Thymus (tissue), 11 donors: ENCODE results near the gene WDR7. TPM values are rescaled to one million over a fixed set of nuclear protein-coding genes. Genes with fewer than 3 reads are reported as not detected.

Experiments used
- DNase-seq, 9 donors: peaks; one replicate each; pipeline ENCODE4 v3.0.0-alpha.2; 2013; ENCODE audit warnings: low spot score in 9 of 9, low read depth in 6 of 9, missing footprints in 1 of 9
- H3K27ac ChIP-seq, 2 donors: one replicate each; pipeline ENCODE4 v1.5.1; 2013; ENCODE audit warnings: control low read depth in 1 of 2, low read depth in 1 of 2, low read length in 1 of 2, mild to moderate bottlenecking in 1 of 2, moderate library complexity in 1 of 2
- H3K27me3 ChIP-seq, 2 donors: one replicate each; pipeline ENCODE4 v1.5.1; 2013; ENCODE audit warnings: low read length in 1 of 2; ENCODE audit not compliant: control insufficient read depth in 2 of 2, insufficient read depth in 1 of 2
- H3K36me3 ChIP-seq, 2 donors: one replicate each; pipeline ENCODE4 v1.5.1; 2013; ENCODE audit warnings: low read length in 1 of 2, mild to moderate bottlenecking in 1 of 2, moderate library complexity in 1 of 2; ENCODE audit not compliant: control insufficient read depth in 2 of 2, insufficient read depth in 2 of 2
- H3K4me1 ChIP-seq, 2 donors: one replicate each; pipeline ENCODE4 v1.5.1; 2013; ENCODE audit warnings: low read length in 2 of 2; ENCODE audit not compliant: control insufficient read depth in 2 of 2, insufficient read depth in 2 of 2
- H3K4me3 ChIP-seq, 2 donors: one replicate each; pipeline ENCODE4 v1.5.1; 2013; ENCODE audit warnings: low read length in 2 of 2, control low read depth in 1 of 2, mild to moderate bottlenecking in 1 of 2
- H3K9me3 ChIP-seq, 2 donors: one replicate each; pipeline ENCODE4 v1.5.1; 2013; ENCODE audit warnings: low read length in 1 of 2, mild to moderate bottlenecking in 1 of 2; ENCODE audit not compliant: control insufficient read depth in 2 of 2, insufficient read depth in 1 of 2
- WGBS: extraction: QIAGEN DNeasy Blood & Tissue Kit; methylation state at CpG from one replicate; pipeline ENCODE4 v1.1.7; 2013; 5-methylcytosine and 5-hydroxymethylcytosine counted together
- polyA plus RNA-seq: library from polyadenylated mRNA; stranded (reverse); fragments of 200-250 nt; gene quantifications from one replicate; pipeline ENCODE4 v1.2.3, GENCODE V29; 2013
- total RNA-seq: library from RNA; stranded (reverse); fragments of 120-200 nt; gene quantifications from one replicate; pipeline ENCODE4 v1.2.4, GENCODE V29; 2013
- donor health status: healthy.

The WDR7 gene
- total and polyA plus RNA-seq, 2 donors: 9.0 to 20.5 TPM

DNA sequence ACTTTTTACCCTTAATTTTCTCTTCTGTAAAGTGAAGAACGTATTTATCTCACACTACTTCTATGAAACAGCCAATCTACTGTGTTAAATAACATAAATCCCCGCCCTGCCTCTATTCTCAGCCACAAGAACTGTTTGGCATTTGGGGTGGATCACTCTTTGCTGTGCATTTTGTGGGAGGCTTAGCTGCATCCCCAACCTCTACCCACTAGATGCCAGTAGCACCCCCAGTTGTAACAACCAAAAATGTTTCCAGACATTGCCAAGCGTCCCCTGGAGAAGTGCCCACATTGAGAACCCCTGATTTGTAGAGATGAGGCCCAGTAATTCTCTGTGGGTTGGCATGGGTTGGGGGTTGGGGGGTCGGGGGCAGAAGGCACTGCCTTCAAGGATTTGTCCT lies 401.0 kb downstream of the WDR7 start:
- no peaks in the 10 kb centered on the region for H3K36me3 ChIP-seq
- no peak overlapping the region for H3K27ac ChIP-seq
- no peak for DNase-seq
- H3K4me1 ChIP-seq: peaks cover 0 to 2% of the 10 kb centered on the region in 2 donors
- WGBS: 85% methylated on average over 4 of the region's 4 CpGs
- no peaks in the 10 kb centered on the region for H3K9me3 ChIP-seq
- H3K4me3 ChIP-seq: no peak overlapping the region
- H3K27me3 ChIP-seq: no peaks in the 10 kb centered on the region

DNA sequence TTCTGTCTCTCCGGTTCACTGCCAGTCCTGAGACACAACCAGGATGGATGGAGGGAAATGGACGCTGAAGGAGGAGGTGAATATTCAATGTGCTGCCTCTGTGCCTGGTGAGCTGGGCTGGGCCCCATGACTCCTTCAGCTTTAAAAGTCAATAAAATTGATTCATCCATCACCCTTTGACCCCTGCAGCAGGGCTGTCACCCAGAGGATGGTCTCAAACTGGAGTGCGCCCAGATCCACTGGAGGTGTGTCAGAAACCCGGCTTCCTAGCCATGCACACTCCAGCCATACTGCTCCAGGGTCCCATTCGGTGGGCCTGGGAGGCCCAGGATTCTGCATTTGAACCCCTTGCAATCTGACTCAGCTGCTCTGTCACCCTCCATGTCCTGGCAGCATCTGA lies 401.6 kb downstream of the WDR7 start:
- H3K27ac ChIP-seq: no peak overlapping the region
- no peaks in the 10 kb centered on the region for H3K9me3 ChIP-seq
- no peak overlapping the region for H3K4me3 ChIP-seq
- 97% methylated on average over 5 of the region's 5 CpGs for WGBS
- no peak for DNase-seq
- peaks cover 0 to 2% of the 10 kb centered on the region in 2 donors for H3K4me1 ChIP-seq
- no peaks in the 10 kb centered on the region for H3K27me3 ChIP-seq
- H3K36me3 ChIP-seq: no peaks in the 10 kb centered on the region

DNA sequence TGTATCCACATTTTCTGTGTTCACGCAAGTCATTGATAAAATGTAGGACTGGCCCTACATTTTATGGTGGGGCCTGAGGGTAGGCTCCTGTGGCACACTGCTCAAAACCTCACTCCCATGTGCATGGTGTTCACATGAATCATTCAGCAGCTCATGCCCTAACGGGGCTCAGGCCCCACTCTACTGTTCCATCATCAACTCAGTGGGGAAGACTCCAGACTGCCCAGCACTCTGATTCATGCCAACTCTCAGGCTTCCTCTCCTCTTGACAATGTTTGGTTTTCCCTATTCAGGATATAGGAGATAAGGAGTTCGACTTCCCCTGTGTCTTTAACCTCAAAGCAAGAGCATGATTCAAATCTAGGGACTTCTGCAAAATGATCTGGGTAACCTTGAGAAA lies 403.7 kb downstream of the WDR7 start:
- Histone ChIP-seq H3K27ac (no peak overlapping the region), H3K4me3 (no peak overlapping the region), H3K4me1 (peaks cover 0 to 2% of the 10 kb centered on the region in 2 donors), H3K36me3 (no peaks in the 10 kb centered on the region), H3K27me3 (no peaks in the 10 kb centered on the region), H3K9me3 (no peaks in the 10 kb centered on the region)
- DNase-seq: no peak
- 79% methylated on average over 3 of the region's 3 CpGs for WGBS

DNA sequence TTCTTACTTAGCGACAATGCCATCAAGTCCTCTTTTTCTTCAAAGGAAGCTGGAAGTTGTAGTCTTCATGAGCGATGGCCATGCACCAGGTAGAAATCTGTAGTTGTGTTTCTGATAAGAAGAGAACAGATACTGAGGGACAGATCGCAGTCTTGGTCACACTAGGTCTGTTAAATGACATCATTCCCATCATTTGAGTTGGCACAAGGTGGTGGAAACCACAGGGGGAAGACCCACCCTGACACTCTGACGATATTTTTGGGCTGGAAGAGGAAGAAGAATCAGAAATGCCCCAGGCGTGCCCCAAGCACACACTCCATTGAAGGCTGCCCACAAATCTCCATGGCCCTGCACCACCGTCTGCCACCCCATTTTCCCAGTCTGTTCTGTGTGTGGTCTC lies 406.7 kb downstream of the WDR7 start:
- no peak for DNase-seq
- Histone ChIP-seq H3K9me3 (no peaks in the 10 kb centered on the region), H3K36me3 (no peaks in the 10 kb centered on the region), H3K27ac (no peak overlapping the region), H3K27me3 (no peaks in the 10 kb centered on the region), H3K4me3 (no peak overlapping the region), H3K4me1 (no peaks in the 10 kb centered on the region)
- WGBS: 77% methylated on average over 6 of the region's 6 CpGs

DNA sequence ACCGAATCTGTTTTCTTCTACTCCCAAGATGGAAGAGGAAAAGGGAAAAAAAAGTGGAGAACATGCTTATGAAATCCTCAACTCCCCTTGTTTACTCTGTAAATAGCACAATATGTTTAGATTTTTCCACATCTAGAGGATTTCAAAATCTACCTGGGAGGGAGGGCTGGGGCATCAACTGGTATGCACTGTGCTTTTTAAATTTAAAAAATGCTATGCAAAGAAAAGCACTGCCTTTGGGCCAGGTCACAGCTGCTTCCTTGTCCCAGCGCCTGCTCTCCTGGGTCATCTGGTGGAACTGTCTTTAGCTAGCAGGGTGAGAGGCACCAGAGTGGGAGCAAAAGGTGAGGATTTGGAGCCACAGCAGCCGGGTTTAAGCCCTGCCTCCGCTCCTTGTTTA lies 407.6 kb downstream of the WDR7 start:
- H3K9me3 ChIP-seq: no peaks in the 10 kb centered on the region
- no peaks in the 10 kb centered on the region for H3K27me3 ChIP-seq
- no peaks in the 10 kb centered on the region for H3K4me1 ChIP-seq
- no peak for DNase-seq
- H3K4me3 ChIP-seq: no peak overlapping the region
- H3K36me3 ChIP-seq: no peaks in the 10 kb centered on the region
- 97% methylated on average over 4 of the region's 4 CpGs for WGBS
- H3K27ac ChIP-seq: no peak overlapping the region

DNA sequence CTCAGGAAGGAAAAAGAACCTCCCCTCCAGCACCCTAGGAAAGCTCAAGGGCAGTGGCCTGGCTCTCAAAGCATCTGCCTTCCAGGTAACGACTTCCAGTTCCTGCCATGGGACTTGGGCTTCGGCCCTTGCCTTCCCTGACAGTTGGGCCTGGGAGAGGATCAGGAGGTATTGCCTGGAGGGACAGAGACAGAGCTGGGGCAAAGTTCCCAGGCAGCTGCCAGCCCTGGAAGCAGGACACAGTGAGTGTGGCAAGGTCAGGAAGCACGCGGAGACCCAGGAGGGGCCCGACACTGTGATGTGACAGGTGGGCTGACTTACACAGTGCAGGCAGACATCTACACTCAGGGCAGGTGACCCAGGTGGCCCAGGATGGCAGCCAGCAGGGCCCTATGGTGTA lies 408.2 kb downstream of the WDR7 start:
- H3K4me1 ChIP-seq: no peaks in the 10 kb centered on the region
- H3K27me3 ChIP-seq: no peaks in the 10 kb centered on the region
- WGBS: 95% methylated on average over 5 of the region's 5 CpGs
- no peaks in the 10 kb centered on the region for H3K36me3 ChIP-seq
- DNase-seq: no peak
- H3K4me3 ChIP-seq: no peak overlapping the region
- H3K9me3 ChIP-seq: no peaks in the 10 kb centered on the region
- H3K27ac ChIP-seq: no peak overlapping the region

DNA sequence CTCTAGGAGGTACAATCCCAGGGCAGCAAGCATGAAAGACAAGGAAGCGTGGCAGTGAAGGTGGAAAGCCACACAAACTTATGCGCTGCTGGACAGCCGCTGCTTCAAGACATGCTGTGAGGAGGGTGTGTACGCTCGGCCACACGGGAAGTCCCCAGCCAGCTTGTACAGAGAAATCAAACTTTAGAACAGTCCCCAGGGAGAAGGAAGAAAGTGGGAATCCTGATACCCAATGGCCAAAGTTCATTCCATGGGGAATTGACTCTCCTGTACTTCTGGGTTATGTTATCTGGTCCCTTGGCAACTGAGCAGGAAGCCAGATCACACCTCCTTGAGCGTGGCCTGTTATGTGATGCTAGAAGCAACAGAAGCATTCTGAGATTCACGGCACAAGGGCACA lies 409.7 kb downstream of the WDR7 start:
- Histone ChIP-seq H3K27me3 (no peaks in the 10 kb centered on the region), H3K36me3 (no peaks in the 10 kb centered on the region), H3K27ac (no peak overlapping the region), H3K4me3 (no peak overlapping the region), H3K9me3 (no peaks in the 10 kb centered on the region), H3K4me1 (no peaks in the 10 kb centered on the region)
- DNase-seq: peak in 1 of 9 donors; percentile 9
- WGBS: 92% methylated on average over 8 of the region's 8 CpGs

DNA sequence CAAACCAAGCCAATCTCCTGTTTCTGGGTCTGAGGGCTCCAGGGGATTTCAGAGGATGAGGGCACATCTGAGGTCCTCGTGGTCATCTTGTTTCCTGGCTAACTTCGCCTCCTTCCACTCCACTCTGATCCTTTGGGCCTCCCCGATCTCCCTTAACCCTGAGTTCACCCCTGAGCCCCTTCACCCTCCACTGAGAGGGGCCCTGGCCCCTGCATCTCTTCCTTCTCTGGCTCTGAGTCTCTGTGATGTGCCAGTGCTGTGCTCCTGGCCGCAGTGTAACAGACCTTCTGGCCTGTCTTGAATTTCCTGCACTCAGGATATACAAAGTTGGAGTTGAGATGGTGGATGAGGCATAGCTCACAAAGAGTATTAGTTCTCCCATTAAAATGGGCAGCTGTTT lies 411.0 kb downstream of the WDR7 start:
- DNase-seq: no peak
- Histone ChIP-seq H3K27me3 (no peaks in the 10 kb centered on the region), H3K4me1 (no peaks in the 10 kb centered on the region), H3K36me3 (no peaks in the 10 kb centered on the region), H3K27ac (no peak overlapping the region), H3K9me3 (no peaks in the 10 kb centered on the region), H3K4me3 (no peak overlapping the region)
- 79% methylated on average over 4 of the region's 4 CpGs for WGBS

DNA sequence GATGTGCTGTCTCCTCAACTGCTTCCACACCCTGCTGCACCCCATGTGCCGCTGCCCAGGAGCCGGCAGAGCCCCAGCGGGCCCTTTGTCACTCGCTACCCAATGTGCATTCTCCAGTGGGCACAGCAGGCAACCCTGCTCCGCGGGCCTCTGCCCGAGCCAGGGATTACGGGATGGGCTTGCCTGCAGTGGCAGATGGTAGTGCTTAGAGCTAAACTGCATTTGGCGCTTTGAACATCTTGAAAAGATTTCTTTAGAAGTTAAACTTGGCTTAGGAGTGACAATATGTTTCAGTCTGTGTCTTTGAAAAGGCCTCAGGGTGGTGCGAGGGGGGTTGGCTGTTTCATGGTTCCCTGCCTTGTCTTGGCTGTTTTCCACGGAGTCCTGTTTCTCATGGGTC lies 411.7 kb downstream of the WDR7 start:
- DNase-seq: no peak
- Histone ChIP-seq H3K36me3 (no peaks in the 10 kb centered on the region), H3K27ac (no peak overlapping the region), H3K4me3 (no peak overlapping the region), H3K9me3 (no peaks in the 10 kb centered on the region), H3K27me3 (no peaks in the 10 kb centered on the region), H3K4me1 (no peaks in the 10 kb centered on the region)
- 94% methylated on average over 11 of the region's 11 CpGs for WGBS

DNA sequence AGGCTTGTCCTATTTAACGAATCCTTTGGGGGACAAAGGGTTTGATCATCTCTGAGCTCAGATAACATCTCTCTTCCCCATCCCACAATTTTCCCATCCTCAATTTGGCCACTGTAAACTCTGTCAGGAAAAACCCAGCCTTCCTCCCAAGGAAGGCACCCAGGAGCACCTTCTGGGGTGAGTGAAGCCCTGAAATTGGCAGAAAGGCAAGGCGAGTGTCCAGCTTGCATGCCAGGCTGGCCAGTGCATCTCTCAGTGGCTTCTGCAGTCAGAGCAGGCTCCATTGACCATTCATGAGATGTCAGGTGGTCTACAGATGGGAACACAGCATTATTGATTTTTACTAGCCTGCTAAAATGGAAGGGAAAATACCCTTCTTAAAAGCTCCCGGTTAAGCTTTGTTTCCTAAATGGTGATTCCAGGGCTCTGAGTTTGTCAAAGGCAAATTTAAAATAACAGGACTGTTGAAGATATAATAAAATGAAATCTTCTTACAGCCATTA lies 412.5 kb downstream of the WDR7 start:
- DNase-seq: no peak
- Histone ChIP-seq H3K4me1 (no peaks in the 10 kb centered on the region), H3K4me3 (no peak overlapping the region), H3K27me3 (no peaks in the 10 kb centered on the region), H3K9me3 (no peaks in the 10 kb centered on the region), H3K27ac (no peak overlapping the region), H3K36me3 (no peaks in the 10 kb centered on the region)
- 93% methylated on average over 3 of the region's 3 CpGs for WGBS
